Smooth muscle cell (in vitro differentiated cells): ENCODE data around the gene OSBP. TPM values are rescaled to one million over a fixed set of nuclear protein-coding genes. Genes with fewer than 3 reads are reported as not detected.

Experiments
- DNase-seq: peaks from one replicate; lab custom pipeline; 2025; ENCODE audit not compliant: unreplicated experiment; lab: John Stamatoyannopoulos, UW
- H2AFZ ChIP-seq: fragments of 200-600 bp; sonication (generic); 2 replicates; pipeline ENCODE4 v1.6.0; 2016; ENCODE audit warnings: antibody characterized with exemption, low read depth, mild to moderate bottlenecking
- H3F3A ChIP-seq: fragments of 200-600 bp; sonication (generic); 2 replicates; pipeline ENCODE4 v1.6.0; 2017; ENCODE audit warnings: antibody characterized with exemption, low read depth
- H3K27ac ChIP-seq: fragments of 200-600 bp; sonication (generic); 2 replicates; pipeline ENCODE4 v1.5.1; 2016; ENCODE audit warnings: low read depth, mild to moderate bottlenecking
- H3K27me3 ChIP-seq: fragments of 200-600 bp; sonication (generic); 2 replicates; pipeline ENCODE4 v1.6.1; 2016; ENCODE audit warnings: low read depth, mild to moderate bottlenecking
- H3K36me3 ChIP-seq: fragments of 200-600 bp; sonication (generic); 2 replicates; pipeline ENCODE4 v1.5.1; 2016; ENCODE audit warnings: low read depth
- H3K4me1 ChIP-seq: fragments of 200-600 bp; sonication (generic); 2 replicates; pipeline ENCODE4 v1.5.1; 2016; ENCODE audit warnings: low read depth
- H3K4me2 ChIP-seq: fragments of 200-600 bp; sonication (generic); 2 replicates; pipeline ENCODE4 v1.6.0; 2016; ENCODE audit warnings: mild to moderate bottlenecking
- H3K4me3 ChIP-seq: fragments of 200-600 bp; sonication (generic); 2 replicates; pipeline ENCODE4 v1.5.1; 2016; ENCODE audit warnings: mild to moderate bottlenecking
- H3K79me2 ChIP-seq: fragments of 200-600 bp; sonication (generic); 2 replicates; pipeline ENCODE4 v1.6.0; 2016; ENCODE audit warnings: low read depth, mild to moderate bottlenecking
- H3K9ac ChIP-seq: fragments of 200-600 bp; sonication (generic); 2 replicates; pipeline ENCODE4 v1.6.0; 2016; ENCODE audit warnings: low read depth
- H3K9me3 ChIP-seq: fragments of 200-600 bp; sonication (generic); replicated peaks from 2 replicates; pipeline ENCODE4 v1.5.1; 2016; ENCODE audit warnings: low read depth
- H4K20me1 ChIP-seq: fragments of 200-600 bp; sonication (generic); 2 replicates; pipeline ENCODE4 v1.6.0; 2016; ENCODE audit warnings: low read depth
- WGBS: methylation state at CpG from one replicate; pipeline ENCODE4 v1.1.7; 2016; ENCODE audit warnings: low lambda C conversion rate; 5-methylcytosine and 5-hydroxymethylcytosine counted together
- microRNA-seq: library from miRNA; unstranded; fragments of <30 nt; microRNA quantifications from one replicate; pipeline ENCODE4, GENCODE V29; 2016; ENCODE audit warnings: borderline number of aligned reads
- polyA plus RNA-seq: library from polyadenylated mRNA; unstranded; fragments of >200 nt; fragmentation: Nextera tagmentation; extraction: Ambion mirVana; gene quantifications from 2 replicates; pipeline ENCODE4 v1.2.1, GENCODE V29; 2016
- small RNA-seq: library from RNA; depleted of rRNA; stranded (forward); fragments of <200 nt; gene quantifications from one replicate; pipeline ENCODE3, GENCODE V24; 2014
- total RNA-seq: library from RNA; depleted of rRNA; stranded (reverse); fragments of >200 nt; gene quantifications from 2 replicates; pipeline ENCODE4 v1.2.3, GENCODE V29; 2014
- TF ChIP-seq, protein P1 (sequence below): fragments of 200-600 bp; sonication (generic); IDR thresholded peaks from 2 replicates; pipeline ENCODE4 v1.5.1; 2017; ENCODE audit warnings: borderline replicate concordance, mild to moderate bottlenecking, antibody characterized with exemption; ENCODE audit not compliant: insufficient read depth, poor library complexity, severe bottlenecking

The OSBP gene
- total and polyA plus RNA-seq, 2 experiments from 2014 or later, result 35.9 to 40.0 TPM

DNA sequence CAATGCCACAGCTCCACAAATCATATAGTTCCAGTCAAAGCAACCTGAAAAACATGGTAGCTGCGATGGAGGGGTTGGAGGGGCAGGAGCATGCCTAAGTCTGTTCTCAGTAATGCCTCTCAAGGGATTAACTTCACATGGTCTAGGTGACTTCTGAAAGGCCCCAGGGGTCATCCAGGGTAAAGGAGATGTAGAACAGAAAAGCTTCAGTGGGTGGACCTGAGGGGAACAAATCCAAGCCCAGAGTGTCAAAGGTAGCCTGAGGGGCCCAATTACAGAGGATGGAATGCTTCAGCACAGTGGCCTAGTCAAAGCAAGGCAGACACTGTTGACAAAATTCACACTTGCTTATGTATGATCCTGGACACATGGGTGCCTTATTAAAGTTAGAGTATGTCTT, 80.9 kb downstream of the OSBP start:
- Histone ChIP-seq H3K27ac (no peak overlapping the region), H3K9ac (no peak overlapping the region), H3K4me3 (no peak overlapping the region), H3K27me3 (no peaks in the 10 kb centered on the region), H4K20me1 (no peaks in the 10 kb centered on the region), H3K36me3 (no peaks in the 10 kb centered on the region), H2AFZ (no peak overlapping the region), H3K79me2 (no peaks in the 10 kb centered on the region), H3F3A (no peaks in the 10 kb centered on the region), H3K4me2 (no peak overlapping the region), H3K4me1 (peaks cover 4% of the 10 kb centered on the region), H3K9me3 (no peaks in the 10 kb centered on the region)
- 100% methylated on average over 1 of the region's 1 CpG for WGBS
- TF ChIP-seq, protein P1, sequence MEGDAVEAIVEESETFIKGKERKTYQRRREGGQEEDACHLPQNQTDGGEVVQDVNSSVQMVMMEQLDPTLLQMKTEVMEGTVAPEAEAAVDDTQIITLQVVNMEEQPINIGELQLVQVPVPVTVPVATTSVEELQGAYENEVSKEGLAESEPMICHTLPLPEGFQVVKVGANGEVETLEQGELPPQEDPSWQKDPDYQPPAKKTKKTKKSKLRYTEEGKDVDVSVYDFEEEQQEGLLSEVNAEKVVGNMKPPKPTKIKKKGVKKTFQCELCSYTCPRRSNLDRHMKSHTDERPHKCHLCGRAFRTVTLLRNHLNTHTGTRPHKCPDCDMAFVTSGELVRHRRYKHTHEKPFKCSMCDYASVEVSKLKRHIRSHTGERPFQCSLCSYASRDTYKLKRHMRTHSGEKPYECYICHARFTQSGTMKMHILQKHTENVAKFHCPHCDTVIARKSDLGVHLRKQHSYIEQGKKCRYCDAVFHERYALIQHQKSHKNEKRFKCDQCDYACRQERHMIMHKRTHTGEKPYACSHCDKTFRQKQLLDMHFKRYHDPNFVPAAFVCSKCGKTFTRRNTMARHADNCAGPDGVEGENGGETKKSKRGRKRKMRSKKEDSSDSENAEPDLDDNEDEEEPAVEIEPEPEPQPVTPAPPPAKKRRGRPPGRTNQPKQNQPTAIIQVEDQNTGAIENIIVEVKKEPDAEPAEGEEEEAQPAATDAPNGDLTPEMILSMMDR, result no peak
- no peak for DNase-seq

DNA sequence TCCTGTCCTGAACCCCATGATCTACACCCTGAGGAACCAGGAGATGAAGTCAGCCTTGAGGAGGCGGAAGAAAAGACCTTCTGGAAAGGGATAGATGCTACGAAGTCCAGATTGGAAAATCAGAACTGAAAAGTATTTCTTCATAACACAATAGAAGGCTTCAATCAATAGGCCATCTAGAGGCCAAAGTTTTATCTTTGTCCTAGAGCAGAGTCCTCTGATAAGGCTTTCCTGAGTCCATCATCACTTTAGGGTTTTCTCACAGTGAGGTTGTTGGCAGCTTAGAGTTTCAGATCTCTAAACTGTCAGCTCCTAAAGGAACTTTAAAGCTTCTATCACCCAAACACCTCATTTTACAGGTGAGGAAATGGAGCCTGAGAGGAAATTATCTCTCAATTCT, 83.0 kb downstream of the OSBP start:
- Histone ChIP-seq H3K9ac (no peak overlapping the region), H3F3A (no peaks in the 10 kb centered on the region), H3K9me3 (no peaks in the 10 kb centered on the region), H3K27me3 (no peaks in the 10 kb centered on the region), H3K4me2 (no peak overlapping the region), H3K79me2 (no peaks in the 10 kb centered on the region), H2AFZ (no peak overlapping the region), H3K36me3 (no peaks in the 10 kb centered on the region), H3K4me3 (no peak overlapping the region), H3K27ac (no peak overlapping the region), H4K20me1 (no peaks in the 10 kb centered on the region), H3K4me1 (peaks cover 14% of the 10 kb centered on the region)
- TF ChIP-seq, protein P1, result no peak
- DNase-seq, result no peak
- WGBS, result 91% methylated on average over 2 of the region's 2 CpGs

GRCh38 chr11:59528711-59529110, 86.9 kb downstream of the OSBP start:
- no peak overlapping the region for H3K4me2 ChIP-seq

More at GRCh38 chr11:59528711-59529110, 86.9 kb downstream of the OSBP start:
- 37% methylated on average over 7 of the region's 7 CpGs for WGBS
- Histone ChIP-seq H3K27me3 (no peaks in the 10 kb centered on the region), H3K4me3 (no peak overlapping the region), H3K79me2 (no peaks in the 10 kb centered on the region), H3K9ac (no peak overlapping the region), H3K9me3 (no peaks in the 10 kb centered on the region), H3F3A (no peaks in the 10 kb centered on the region), H2AFZ (peak overlapping the region; percentile 82), H3K36me3 (no peaks in the 10 kb centered on the region), H3K4me1 (peaks cover 13% of the 10 kb centered on the region), H3K27ac (no peak overlapping the region), H4K20me1 (no peaks in the 10 kb centered on the region)
- TF ChIP-seq, protein P1, result no peak
- no peak for DNase-seq

Small RNA genes within 50 kb of the gene (microRNA-seq; reads per million reads assigned to microRNA genes)
- gene MIR3162, result not detected

Small RNA genes within 50 kb of the gene (small RNA-seq; reads per million reads assigned to genes)
- gene MIR3162, result not detected

Other genes starting within 250 kb of the OSBP start
- not detected in 2 replicates for gene OR5A2, start 189.4 kb downstream of the OSBP start, total RNA-seq
- not detected in 2 replicates for gene OR5A2, start 189.4 kb downstream of the OSBP start, polyA plus RNA-seq
- gene OR5A1, start 179.3 kb downstream of the OSBP start, total RNA-seq, result not detected in 2 replicates
- not detected in 2 replicates for gene OR5A1, start 179.3 kb downstream of the OSBP start, polyA plus RNA-seq
- not detected in 2 replicates for gene OR4D6, start 158.8 kb downstream of the OSBP start, total RNA-seq
- not detected in 2 replicates for gene OR4D6, start 158.8 kb downstream of the OSBP start, polyA plus RNA-seq
- gene OR4D10, start 142.5 kb downstream of the OSBP start, total RNA-seq, result not detected in 2 replicates
- gene OR4D10, start 142.5 kb downstream of the OSBP start, polyA plus RNA-seq, result not detected in 2 replicates
- not detected in 2 replicates for gene OR4D11, start 112.2 kb downstream of the OSBP start, total RNA-seq
- gene OR4D11, start 112.2 kb downstream of the OSBP start, polyA plus RNA-seq, result not detected in 2 replicates
- not detected in 2 replicates for gene OR4D9, start 104.2 kb downstream of the OSBP start, total RNA-seq
- gene OR4D9, start 104.2 kb downstream of the OSBP start, polyA plus RNA-seq, result not detected in 2 replicates
- 18.0 and 35.2 TPM in 2 replicates for gene PATL1, start 53.3 kb upstream of the OSBP start, total RNA-seq
- 16.3 and 16.5 TPM in 2 replicates for gene PATL1, start 53.3 kb upstream of the OSBP start, polyA plus RNA-seq
- gene OR10V1, start 98.1 kb upstream of the OSBP start, total RNA-seq, result not detected in 2 replicates
- not detected in 2 replicates for gene OR10V1, start 98.1 kb upstream of the OSBP start, polyA plus RNA-seq
- 41.0 and 52.2 TPM in 2 replicates for gene STX3, start 139.6 kb upstream of the OSBP start, total RNA-seq
- 24.1 and 26.6 TPM in 2 replicates for gene STX3, start 139.6 kb upstream of the OSBP start, polyA plus RNA-seq
- 23.7 and 32.9 TPM in 2 replicates for gene MRPL16, start 195.0 kb upstream of the OSBP start, total RNA-seq
- gene MRPL16, start 195.0 kb upstream of the OSBP start, polyA plus RNA-seq, result 45.7 and 48.9 TPM in 2 replicates
- gene CBLIF, start 229.7 kb upstream of the OSBP start, total RNA-seq, result not detected in 2 replicates
- gene CBLIF, start 229.7 kb upstream of the OSBP start, polyA plus RNA-seq, result not detected in 2 replicates